Mesothelial cell of epicardium (in vitro differentiated cells): Measurements from ENCODE around the gene LIME1. TPM values are rescaled to one million over a fixed set of nuclear protein-coding genes. Genes with fewer than 3 reads are reported as not detected.

ENCODE experiments used
- DNase-seq, 2 experiments: peaks; one replicate each; pipeline ENCODE4 v3.0.0; 2021; ENCODE audit warnings: low spot score in 2 of 2; ENCODE audit not compliant: unreplicated experiment in 2 of 2
- H3K27ac Mint-ChIP-seq: 2 replicates; pipeline ENCODE4 v1.8.0; 2021; ENCODE audit warnings: mixed read lengths
- H3K27me3 Mint-ChIP-seq: 2 replicates; pipeline ENCODE4 v1.8.0; 2021; ENCODE audit warnings: low read depth, mixed read lengths
- H3K36me3 Mint-ChIP-seq: 2 replicates; pipeline ENCODE4 v1.8.0; 2021; ENCODE audit warnings: mixed read lengths
- H3K4me1 Mint-ChIP-seq: 2 replicates; pipeline ENCODE4 v1.8.0; 2021; ENCODE audit warnings: mixed read lengths
- H3K4me3 Mint-ChIP-seq: 2 replicates; pipeline ENCODE4 v1.8.0; 2021; ENCODE audit warnings: mild to moderate bottlenecking, moderate library complexity, mixed read lengths
- H3K9me3 Mint-ChIP-seq: 2 replicates; pipeline ENCODE4 v1.8.0; 2021; ENCODE audit warnings: mixed read lengths
- CTCF ChIP-seq: fragments of 200-600 bp; sonication (generic); IDR thresholded peaks from one replicate; pipeline ENCODE4 v1.5.0; 2021; ENCODE audit warnings: antibody characterized with exemption; ENCODE audit not compliant: unreplicated experiment
- total RNA-seq: library from RNA; stranded (reverse); gene quantifications from 3 replicates; pipeline ENCODE4 v1.2.1, GENCODE V29; 2021

Gene LIME1
- total RNA-seq, 1 donor from 2014 or later: 18.4 TPM

GRCh38 chr20:63777614-63778013 lies 41.1 kb downstream of the LIME1 start:
- peaks cover 6% of the 10 kb centered on the region for H3K9me3 Mint-ChIP-seq
- H3K4me3 Mint-ChIP-seq: no peak overlapping the region
- no peak for TF ChIP-seq CTCF
- H3K27me3 Mint-ChIP-seq: no peaks in the 10 kb centered on the region
- peaks cover 10% of the 10 kb centered on the region for H3K4me1 Mint-ChIP-seq
- peaks cover 20% of the 10 kb centered on the region for H3K36me3 Mint-ChIP-seq
- H3K27ac Mint-ChIP-seq: no peak overlapping the region
- DNase-seq: no peak

GRCh38 chr20:63778034-63778752 lies 41.7 kb downstream of the LIME1 start:
- no peak for TF ChIP-seq CTCF
- H3K27me3 Mint-ChIP-seq: no peaks in the 10 kb centered on the region
- peaks cover 6% of the 10 kb centered on the region for H3K9me3 Mint-ChIP-seq
- H3K36me3 Mint-ChIP-seq: peaks cover 20% of the 10 kb centered on the region
- H3K27ac Mint-ChIP-seq: no peak overlapping the region
- H3K4me3 Mint-ChIP-seq: no peak overlapping the region
- peaks cover 10% of the 10 kb centered on the region for H3K4me1 Mint-ChIP-seq
- DNase-seq: no peak

DNA sequence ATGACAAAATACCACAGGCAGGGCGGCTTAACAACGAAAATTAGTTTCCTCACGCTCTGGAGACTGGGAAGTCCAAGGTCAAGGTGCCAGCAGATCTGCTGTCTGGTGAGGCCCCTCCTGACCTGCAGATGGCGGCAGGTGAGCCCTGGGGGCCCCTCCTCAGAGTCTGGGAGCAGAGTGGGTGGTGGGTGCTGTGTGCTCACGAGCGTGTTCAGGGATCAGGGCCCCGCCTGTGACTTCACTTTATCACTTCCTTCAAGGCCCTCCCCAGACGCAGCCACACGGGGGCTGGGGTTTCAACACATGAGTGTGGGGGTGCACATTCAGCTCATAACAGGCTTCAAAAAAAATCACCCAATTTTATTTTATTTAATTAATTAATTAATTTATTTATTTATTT lies 42.4 kb downstream of the LIME1 start:
- Mint-ChIP-seq H3K27ac (no peak overlapping the region), H3K36me3 (peaks cover 20% of the 10 kb centered on the region), H3K4me1 (peaks cover 10% of the 10 kb centered on the region), H3K27me3 (no peaks in the 10 kb centered on the region), H3K9me3 (peaks cover 6% of the 10 kb centered on the region), H3K4me3 (no peak overlapping the region)
- TF ChIP-seq CTCF: no peak
- DNase-seq: no peak

GRCh38 chr20:63781181-63781580 lies 44.7 kb downstream of the LIME1 start:
- TF ChIP-seq CTCF: no peak
- no peak overlapping the region for H3K4me3 Mint-ChIP-seq
- H3K36me3 Mint-ChIP-seq: peaks cover 17% of the 10 kb centered on the region
- peaks cover 6% of the 10 kb centered on the region for H3K9me3 Mint-ChIP-seq
- no peaks in the 10 kb centered on the region for H3K4me1 Mint-ChIP-seq
- no peak overlapping the region for H3K27ac Mint-ChIP-seq
- no peak for DNase-seq
- no peaks in the 10 kb centered on the region for H3K27me3 Mint-ChIP-seq

- peaks cover 13% of the 10 kb centered on the region for H3K36me3 Mint-ChIP-seq
- no peaks in the 10 kb centered on the region for H3K4me1 Mint-ChIP-seq
- peaks cover 6% of the 10 kb centered on the region for H3K9me3 Mint-ChIP-seq
- H3K4me3 Mint-ChIP-seq: no peak overlapping the region
- DNase-seq: no peak
- H3K27me3 Mint-ChIP-seq: no peaks in the 10 kb centered on the region
- no peak for TF ChIP-seq CTCF
- no peak overlapping the region for H3K27ac Mint-ChIP-seq
Observed at GRCh38 chr20:63782051-63782471, 45.6 kb downstream of the LIME1 start.
